Measurements from ENCODE around the gene TAF6. TPM values are rescaled to one million over a fixed set of nuclear protein-coding genes. Genes with fewer than 3 reads are reported as not detected.

Gene TAF6
- total and polyA plus RNA-seq, 9 of the 15 experiments (the other 6 are each of a cell fraction or from before 2014, with no cell fraction given) = 0.78 to 78.7 (median 21.3) TPM

- no peak for TF ChIP-seq CEBPG (CRISPR knock-in tag; IDR thresholded peaks at IDR 0.05)
- no peak for TF ChIP-seq CEBPG (tag; conservative IDR thresholded peaks at IDR 0.05 in 1 of 2, IDR thresholded peaks at IDR 0.05 in 1 of 2)
- no peak for TF ChIP-seq KDM1A (IDR thresholded peaks at IDR 0.05)
- TF ChIP-seq PHF21A (IDR thresholded peaks at IDR 0.05; ENCODE audit: borderline replicate concordance, low read depth) = no peak
- no peak for TF ChIP-seq BACH1 (tag; IDR thresholded peaks at IDR 0.05)
- TF ChIP-seq SMAD2 (IDR thresholded peaks at IDR 0.05; ENCODE audit: low read depth, low read length) = no peak
- no peak for TF ChIP-seq C11orf30 (IDR thresholded peaks at IDR 0.05; ENCODE audit: low read depth)
- TF ChIP-seq BHLHE40 (IDR thresholded peaks at IDR 0.05; ENCODE audit: low read length) = no peak
- no peak for TF ChIP-seq PTTG1 (tag; IDR thresholded peaks at IDR 0.05; ENCODE audit: low read depth)
- no peak for TF ChIP-seq GTF2E2 (tag; IDR thresholded peaks at IDR 0.05)
- TF ChIP-seq CBFB (CRISPR knock-in tag; IDR thresholded peaks at IDR 0.05) = 0 out of 2 replicates have a peak, but pooled peaks have one; percentile 43
- no peak for TF ChIP-seq TARDBP (IDR thresholded peaks at IDR 0.05)
- TF ChIP-seq CCNT2 (IDR thresholded peaks at IDR 0.05; ENCODE audit: borderline replicate concordance, extremely low read depth, insufficient read length, low read depth, low read length) = no peak
- TF ChIP-seq, protein P1, sequence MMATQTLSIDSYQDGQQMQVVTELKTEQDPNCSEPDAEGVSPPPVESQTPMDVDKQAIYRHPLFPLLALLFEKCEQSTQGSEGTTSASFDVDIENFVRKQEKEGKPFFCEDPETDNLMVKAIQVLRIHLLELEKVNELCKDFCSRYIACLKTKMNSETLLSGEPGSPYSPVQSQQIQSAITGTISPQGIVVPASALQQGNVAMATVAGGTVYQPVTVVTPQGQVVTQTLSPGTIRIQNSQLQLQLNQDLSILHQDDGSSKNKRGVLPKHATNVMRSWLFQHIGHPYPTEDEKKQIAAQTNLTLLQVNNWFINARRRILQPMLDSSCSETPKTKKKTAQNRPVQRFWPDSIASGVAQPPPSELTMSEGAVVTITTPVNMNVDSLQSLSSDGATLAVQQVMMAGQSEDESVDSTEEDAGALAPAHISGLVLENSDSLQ (IDR thresholded peaks at IDR 0.05) = no peak
- TF ChIP-seq, protein P2, sequence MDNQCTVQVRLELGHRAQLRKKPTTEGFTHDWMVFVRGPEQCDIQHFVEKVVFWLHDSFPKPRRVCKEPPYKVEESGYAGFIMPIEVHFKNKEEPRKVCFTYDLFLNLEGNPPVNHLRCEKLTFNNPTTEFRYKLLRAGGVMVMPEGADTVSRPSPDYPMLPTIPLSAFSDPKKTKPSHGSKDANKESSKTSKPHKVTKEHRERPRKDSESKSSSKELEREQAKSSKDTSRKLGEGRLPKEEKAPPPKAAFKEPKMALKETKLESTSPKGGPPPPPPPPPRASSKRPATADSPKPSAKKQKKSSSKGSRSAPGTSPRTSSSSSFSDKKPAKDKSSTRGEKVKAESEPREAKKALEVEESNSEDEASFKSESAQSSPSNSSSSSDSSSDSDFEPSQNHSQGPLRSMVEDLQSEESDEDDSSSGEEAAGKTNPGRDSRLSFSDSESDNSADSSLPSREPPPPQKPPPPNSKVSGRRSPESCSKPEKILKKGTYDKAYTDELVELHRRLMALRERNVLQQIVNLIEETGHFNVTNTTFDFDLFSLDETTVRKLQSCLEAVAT (IDR thresholded peaks at IDR 0.05) = no peak
- TF ChIP-seq, protein P3, sequence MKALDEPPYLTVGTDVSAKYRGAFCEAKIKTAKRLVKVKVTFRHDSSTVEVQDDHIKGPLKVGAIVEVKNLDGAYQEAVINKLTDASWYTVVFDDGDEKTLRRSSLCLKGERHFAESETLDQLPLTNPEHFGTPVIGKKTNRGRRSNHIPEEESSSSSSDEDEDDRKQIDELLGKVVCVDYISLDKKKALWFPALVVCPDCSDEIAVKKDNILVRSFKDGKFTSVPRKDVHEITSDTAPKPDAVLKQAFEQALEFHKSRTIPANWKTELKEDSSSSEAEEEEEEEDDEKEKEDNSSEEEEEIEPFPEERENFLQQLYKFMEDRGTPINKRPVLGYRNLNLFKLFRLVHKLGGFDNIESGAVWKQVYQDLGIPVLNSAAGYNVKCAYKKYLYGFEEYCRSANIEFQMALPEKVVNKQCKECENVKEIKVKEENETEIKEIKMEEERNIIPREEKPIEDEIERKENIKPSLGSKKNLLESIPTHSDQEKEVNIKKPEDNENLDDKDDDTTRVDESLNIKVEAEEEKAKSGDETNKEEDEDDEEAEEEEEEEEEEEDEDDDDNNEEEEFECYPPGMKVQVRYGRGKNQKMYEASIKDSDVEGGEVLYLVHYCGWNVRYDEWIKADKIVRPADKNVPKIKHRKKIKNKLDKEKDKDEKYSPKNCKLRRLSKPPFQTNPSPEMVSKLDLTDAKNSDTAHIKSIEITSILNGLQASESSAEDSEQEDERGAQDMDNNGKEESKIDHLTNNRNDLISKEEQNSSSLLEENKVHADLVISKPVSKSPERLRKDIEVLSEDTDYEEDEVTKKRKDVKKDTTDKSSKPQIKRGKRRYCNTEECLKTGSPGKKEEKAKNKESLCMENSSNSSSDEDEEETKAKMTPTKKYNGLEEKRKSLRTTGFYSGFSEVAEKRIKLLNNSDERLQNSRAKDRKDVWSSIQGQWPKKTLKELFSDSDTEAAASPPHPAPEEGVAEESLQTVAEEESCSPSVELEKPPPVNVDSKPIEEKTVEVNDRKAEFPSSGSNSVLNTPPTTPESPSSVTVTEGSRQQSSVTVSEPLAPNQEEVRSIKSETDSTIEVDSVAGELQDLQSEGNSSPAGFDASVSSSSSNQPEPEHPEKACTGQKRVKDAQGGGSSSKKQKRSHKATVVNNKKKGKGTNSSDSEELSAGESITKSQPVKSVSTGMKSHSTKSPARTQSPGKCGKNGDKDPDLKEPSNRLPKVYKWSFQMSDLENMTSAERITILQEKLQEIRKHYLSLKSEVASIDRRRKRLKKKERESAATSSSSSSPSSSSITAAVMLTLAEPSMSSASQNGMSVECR (CRISPR knock-in tag; IDR thresholded peaks at IDR 0.05) = no peak
- TF ChIP-seq ZFP36 (IDR thresholded peaks at IDR 0.05; ENCODE audit: low read depth, low read length, partially characterized antibody) = no peak
- TF ChIP-seq NCOA1 (IDR thresholded peaks at IDR 0.05; ENCODE audit: low read depth) = no peak
- TF ChIP-seq, protein P4, sequence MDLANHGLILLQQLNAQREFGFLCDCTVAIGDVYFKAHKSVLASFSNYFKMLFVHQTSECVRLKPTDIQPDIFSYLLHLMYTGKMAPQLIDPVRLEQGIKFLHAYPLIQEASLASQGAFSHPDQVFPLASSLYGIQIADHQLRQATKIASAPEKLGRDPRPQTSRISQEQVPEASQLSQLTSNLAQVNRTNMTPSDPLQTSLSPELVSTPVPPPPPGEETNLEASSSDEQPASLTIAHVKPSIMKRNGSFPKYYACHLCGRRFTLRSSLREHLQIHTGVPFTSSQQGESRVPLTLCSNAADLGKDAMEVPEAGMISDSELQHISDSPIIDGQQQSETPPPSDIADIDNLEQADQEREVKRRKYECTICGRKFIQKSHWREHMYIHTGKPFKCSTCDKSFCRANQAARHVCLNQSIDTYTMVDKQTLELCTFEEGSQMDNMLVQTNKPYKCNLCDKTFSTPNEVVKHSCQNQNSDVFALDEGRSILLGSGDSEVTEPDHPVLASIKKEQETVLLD (IDR thresholded peaks at IDR 0.05) = no peak
Observed at GRCh38 chr7:100127866-100128636, 8.9 kb upstream of the TAF6 start (continued).

Measured in K562 (cell line).